ENCODE results near the gene SDCCAG8. TPM values are rescaled to one million over a fixed set of nuclear protein-coding genes. Genes with fewer than 3 reads are reported as not detected.

The SDCCAG8 gene
- polyA plus RNA-seq, 3 donors: 33.2 to 34.4 (median 33.4) TPM

DNA sequence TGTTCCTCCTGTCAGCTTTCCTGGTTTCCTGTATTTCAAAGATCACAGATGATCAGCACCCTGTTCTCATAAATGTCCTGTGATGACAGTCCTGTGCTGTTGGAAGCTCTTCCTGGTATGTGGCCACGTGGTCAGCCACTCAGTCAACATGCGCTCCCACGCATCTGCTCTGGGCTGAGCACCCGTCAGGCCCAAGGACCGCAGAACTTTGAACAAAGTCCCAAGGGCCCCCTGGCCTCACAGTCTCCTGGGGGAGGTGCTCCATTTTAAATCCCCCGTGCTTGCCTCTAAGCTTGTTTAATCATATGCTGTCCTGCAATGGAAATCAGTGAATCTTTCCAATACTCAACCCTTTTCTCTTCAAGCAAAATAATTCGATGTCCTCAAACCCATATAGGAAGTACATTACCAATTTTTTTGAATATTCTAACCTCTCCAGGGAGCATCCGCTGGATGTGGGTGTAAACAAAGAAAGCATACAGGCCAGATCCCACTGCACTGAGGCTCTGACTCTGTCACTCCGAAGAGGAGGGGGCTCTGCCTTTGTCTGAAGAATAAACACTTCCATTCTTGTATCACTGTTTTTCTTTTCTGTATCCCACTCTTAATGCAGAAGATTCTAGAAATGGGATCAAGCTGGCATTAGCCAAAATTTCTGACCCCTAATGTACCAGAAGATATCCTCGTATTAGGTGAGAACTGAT lies 250.3 kb downstream of the SDCCAG8 start:
- Histone ChIP-seq H2AFZ (ENCODE audit: insufficient read depth, low read depth, low read length, poor library complexity, severe bottlenecking) (no peak overlapping the region), H3K27me3 (ENCODE audit: control insufficient read depth in 2 of 2, insufficient read depth in 2 of 2, low read length in 2 of 2) (no peaks in the 10 kb centered on the region), H3K4me2 (replicated peaks; ENCODE audit: extremely low read depth, low read length, poor library complexity, severe bottlenecking) (no peak overlapping the region), H3K4me1 (ENCODE audit: control insufficient read depth in 1 of 2, insufficient read depth in 2 of 2, low read length in 2 of 2) (peaks cover 10 to 18% of the 10 kb centered on the region in 2 donors), H4K20me1 (ENCODE audit: insufficient read depth, low read length) (no peaks in the 10 kb centered on the region), H3K79me2 (ENCODE audit: insufficient read depth, low read length) (no peaks in the 10 kb centered on the region), H3K9ac (ENCODE audit: insufficient read depth, low read length, poor library complexity, severe bottlenecking) (no peak overlapping the region), H3K9me3 (replicated peaks in 1 of 2; ENCODE audit: control insufficient read depth in 1 of 2, insufficient read depth in 1 of 2, low read length in 2 of 2) (no peaks in the 10 kb centered on the region), H3K4me3 (replicated peaks in 1 of 3; ENCODE audit: low read depth in 2 of 3, low read length in 3 of 3) (no peak overlapping the region), H3K27ac (ENCODE audit: low read depth in 1 of 2, low read length in 2 of 2) (no peak overlapping the region), H3K36me3 (replicated peaks in 1 of 2; ENCODE audit: control insufficient read depth in 1 of 2, insufficient read depth in 2 of 2, low read length in 2 of 2) (peaks cover 0 to 15% of the 10 kb centered on the region in 2 donors)
- WGBS (ENCODE audit: insufficient coverage): 89% methylated on average over 6 of the region's 10 CpGs
- Mint-ChIP-seq H3K9me3 (no peaks in the 10 kb centered on the region), H3K4me1 (peaks cover 22% of the 10 kb centered on the region), H3K27me3 (ENCODE audit: low read depth in 3 of 3) (no peaks in the 10 kb centered on the region), H3K4me3 (no peak overlapping the region), H3K36me3 (peaks cover 24 to 40% of the 10 kb centered on the region in 2 donors), H3K27ac (no peak overlapping the region)
- DNase-seq: no peak
- TF ChIP-seq, protein P1, sequence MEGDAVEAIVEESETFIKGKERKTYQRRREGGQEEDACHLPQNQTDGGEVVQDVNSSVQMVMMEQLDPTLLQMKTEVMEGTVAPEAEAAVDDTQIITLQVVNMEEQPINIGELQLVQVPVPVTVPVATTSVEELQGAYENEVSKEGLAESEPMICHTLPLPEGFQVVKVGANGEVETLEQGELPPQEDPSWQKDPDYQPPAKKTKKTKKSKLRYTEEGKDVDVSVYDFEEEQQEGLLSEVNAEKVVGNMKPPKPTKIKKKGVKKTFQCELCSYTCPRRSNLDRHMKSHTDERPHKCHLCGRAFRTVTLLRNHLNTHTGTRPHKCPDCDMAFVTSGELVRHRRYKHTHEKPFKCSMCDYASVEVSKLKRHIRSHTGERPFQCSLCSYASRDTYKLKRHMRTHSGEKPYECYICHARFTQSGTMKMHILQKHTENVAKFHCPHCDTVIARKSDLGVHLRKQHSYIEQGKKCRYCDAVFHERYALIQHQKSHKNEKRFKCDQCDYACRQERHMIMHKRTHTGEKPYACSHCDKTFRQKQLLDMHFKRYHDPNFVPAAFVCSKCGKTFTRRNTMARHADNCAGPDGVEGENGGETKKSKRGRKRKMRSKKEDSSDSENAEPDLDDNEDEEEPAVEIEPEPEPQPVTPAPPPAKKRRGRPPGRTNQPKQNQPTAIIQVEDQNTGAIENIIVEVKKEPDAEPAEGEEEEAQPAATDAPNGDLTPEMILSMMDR (IDR thresholded peaks at IDR 0.05): no peak
- intact Hi-C loops (cut with micrococcal nuclease): no loop called here

GRCh38 chr1:243507001-243507671 lies 251.3 kb downstream of the SDCCAG8 start:
- Histone ChIP-seq H3K27me3 (ENCODE audit: control insufficient read depth in 2 of 2, insufficient read depth in 2 of 2, low read length in 2 of 2) (no peaks in the 10 kb centered on the region), H3K4me2 (replicated peaks; ENCODE audit: extremely low read depth, low read length, poor library complexity, severe bottlenecking) (no peak overlapping the region), H3K9ac (ENCODE audit: insufficient read depth, low read length, poor library complexity, severe bottlenecking) (no peak overlapping the region), H3K4me1 (ENCODE audit: control insufficient read depth in 1 of 2, insufficient read depth in 2 of 2, low read length in 2 of 2) (peaks cover 10 to 18% of the 10 kb centered on the region in 2 donors), H3K27ac (ENCODE audit: low read depth in 1 of 2, low read length in 2 of 2) (no peak overlapping the region), H2AFZ (ENCODE audit: insufficient read depth, low read depth, low read length, poor library complexity, severe bottlenecking) (no peak overlapping the region), H3K4me3 (replicated peaks in 1 of 3; ENCODE audit: low read depth in 2 of 3, low read length in 3 of 3) (no peak overlapping the region), H4K20me1 (ENCODE audit: insufficient read depth, low read length) (no peaks in the 10 kb centered on the region), H3K36me3 (replicated peaks in 1 of 2; ENCODE audit: control insufficient read depth in 1 of 2, insufficient read depth in 2 of 2, low read length in 2 of 2) (peaks cover 0 to 18% of the 10 kb centered on the region in 2 donors), H3K9me3 (replicated peaks in 1 of 2; ENCODE audit: control insufficient read depth in 1 of 2, insufficient read depth in 1 of 2, low read length in 2 of 2) (no peaks in the 10 kb centered on the region), H3K79me2 (ENCODE audit: insufficient read depth, low read length) (no peaks in the 10 kb centered on the region)
- Mint-ChIP-seq H3K4me1 (peaks cover 22% of the 10 kb centered on the region), H3K9me3 (no peaks in the 10 kb centered on the region), H3K27ac (peak overlapping the region in 1 of 7 donors; percentile 26), H3K4me3 (no peak overlapping the region), H3K27me3 (ENCODE audit: low read depth in 3 of 3) (no peaks in the 10 kb centered on the region), H3K36me3 (peaks cover 30 to 45% of the 10 kb centered on the region in 2 donors)
- TF ChIP-seq, protein P1 (IDR thresholded peaks at IDR 0.05): no peak
- intact Hi-C loops (cut with micrococcal nuclease): no loop called here
- no peak for DNase-seq
- WGBS (ENCODE audit: insufficient coverage): 33% methylated on average over 4 of the region's 5 CpGs

Measured in CD14-positive monocyte (primary cell).